OCI-LY1 (cell line): Measurements from ENCODE around the gene TSKS.

Source experiments
- EZH2 ChIP-seq: fragments of 200-600 bp; sonication (generic), shearing (Covaris generic); IDR thresholded peaks from 2 replicates; pipeline ENCODE4 v1.8.0; 2017; ENCODE audit warnings: borderline replicate concordance, mixed run types, mild to moderate bottlenecking, antibody characterized with exemption, low read length, moderate library complexity, mixed read lengths
- TF ChIP-seq, protein P1 (sequence below): fragments of 200-600 bp; sonication (generic), shearing (Covaris generic); IDR thresholded peaks from 2 replicates; pipeline ENCODE4 v1.5.1; 2017; ENCODE audit warnings: mild to moderate bottlenecking, antibody characterized with exemption, low read length, moderate library complexity, mixed read lengths

DNA sequence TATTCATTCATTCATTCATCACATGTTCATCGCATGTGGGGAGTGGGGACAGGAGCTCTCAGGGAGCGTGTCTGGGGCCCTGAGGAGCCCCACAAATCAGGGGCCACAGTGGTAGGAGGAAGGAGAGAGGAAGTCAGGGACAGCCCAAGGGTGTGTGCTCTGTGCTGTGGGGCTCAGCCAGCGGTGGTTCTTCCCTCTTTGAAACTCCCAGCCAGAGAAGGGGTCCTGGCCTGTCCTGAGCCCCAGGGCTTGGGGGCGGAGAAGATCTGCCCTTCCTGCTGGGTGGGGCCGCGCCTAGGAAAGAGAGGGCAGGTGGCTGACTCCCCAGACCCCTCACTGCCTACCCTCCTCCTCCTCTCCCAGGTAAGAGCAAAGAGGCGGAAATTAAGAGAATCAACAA is 18.3 kb upstream of the TSKS start:
- TF ChIP-seq, protein P1, sequence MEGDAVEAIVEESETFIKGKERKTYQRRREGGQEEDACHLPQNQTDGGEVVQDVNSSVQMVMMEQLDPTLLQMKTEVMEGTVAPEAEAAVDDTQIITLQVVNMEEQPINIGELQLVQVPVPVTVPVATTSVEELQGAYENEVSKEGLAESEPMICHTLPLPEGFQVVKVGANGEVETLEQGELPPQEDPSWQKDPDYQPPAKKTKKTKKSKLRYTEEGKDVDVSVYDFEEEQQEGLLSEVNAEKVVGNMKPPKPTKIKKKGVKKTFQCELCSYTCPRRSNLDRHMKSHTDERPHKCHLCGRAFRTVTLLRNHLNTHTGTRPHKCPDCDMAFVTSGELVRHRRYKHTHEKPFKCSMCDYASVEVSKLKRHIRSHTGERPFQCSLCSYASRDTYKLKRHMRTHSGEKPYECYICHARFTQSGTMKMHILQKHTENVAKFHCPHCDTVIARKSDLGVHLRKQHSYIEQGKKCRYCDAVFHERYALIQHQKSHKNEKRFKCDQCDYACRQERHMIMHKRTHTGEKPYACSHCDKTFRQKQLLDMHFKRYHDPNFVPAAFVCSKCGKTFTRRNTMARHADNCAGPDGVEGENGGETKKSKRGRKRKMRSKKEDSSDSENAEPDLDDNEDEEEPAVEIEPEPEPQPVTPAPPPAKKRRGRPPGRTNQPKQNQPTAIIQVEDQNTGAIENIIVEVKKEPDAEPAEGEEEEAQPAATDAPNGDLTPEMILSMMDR, result no peak
- TF ChIP-seq EZH2, result no peak
